Skeletal muscle tissue (tissue), 4 donors: Measurements from ENCODE around the gene SNU13. TPM values are rescaled to one million over a fixed set of nuclear protein-coding genes. Genes with fewer than 3 reads are reported as not detected.
"Not testable (repeated sequence)": the region's sequence is repeated elsewhere in the genome, so short reads cannot be mapped to it uniquely, and the experiment has no call there.

Experiments
- H3K27ac ChIP-seq: one replicate; pipeline ENCODE4 v1.7.0; 2013; ENCODE audit warnings: mild to moderate bottlenecking, low read depth, low read length, inconsistent platforms
- H3K27me3 ChIP-seq, 3 donors: one replicate each; pipeline ENCODE4 v1.7.0; 2013; ENCODE audit warnings: low read length in 3 of 3; ENCODE audit not compliant: control insufficient read depth in 3 of 3, insufficient read depth in 3 of 3
- H3K36me3 ChIP-seq, 3 donors: one replicate each; pipeline ENCODE4 v1.7.0; 2013; ENCODE audit warnings: low read length in 3 of 3; ENCODE audit not compliant: control insufficient read depth in 3 of 3, insufficient read depth in 3 of 3
- H3K4me1 ChIP-seq, 3 donors: one replicate each; pipeline ENCODE4 v1.7.0; 2013; ENCODE audit warnings: low read length in 3 of 3, mild to moderate bottlenecking in 3 of 3; ENCODE audit not compliant: control insufficient read depth in 3 of 3, insufficient read depth in 3 of 3
- H3K4me3 ChIP-seq, 3 donors: one replicate each; pipeline ENCODE4 v1.7.0; 2013; ENCODE audit warnings: low read length in 3 of 3
- H3K9ac ChIP-seq, 3 donors: one replicate each; pipeline ENCODE4 v1.7.0; 2013; ENCODE audit warnings: low read length in 3 of 3, mild to moderate bottlenecking in 3 of 3, moderate library complexity in 2 of 3, low read depth in 1 of 3
- H3K9me3 ChIP-seq, 3 donors: one replicate each; pipeline ENCODE4 v1.7.0; 2013; ENCODE audit warnings: low read length in 3 of 3; ENCODE audit not compliant: control insufficient read depth in 3 of 3
- total RNA-seq: library from RNA; depleted of rRNA; stranded (reverse); fragments of >200 nt; gene quantifications from one replicate; pipeline ENCODE4 v1.2.3, GENCODE V29; 2014
- donor health status: Osteomylitis.

Gene SNU13
- 57.4 TPM for total RNA-seq

- peaks cover 2 to 5% (median 5%) of the 10 kb centered on the region in 3 donors for H3K36me3 ChIP-seq
- peak within 1 kb of the TSS; percentile 91 to 97 (median 95) for H3K9ac ChIP-seq
- no peaks in the 10 kb centered on the region for H3K27me3 ChIP-seq
- H3K4me3 ChIP-seq, result peak within 1 kb of the TSS; percentile 89 to 96 (median 91)
- no peaks in the 10 kb centered on the region for H3K9me3 ChIP-seq
- peaks cover 7 to 23% (median 13%) of the 10 kb centered on the region in 3 donors for H3K4me1 ChIP-seq
- H3K27ac ChIP-seq, result peak within 1 kb of the TSS; percentile 95
Measured at GRCh38 chr22:41688365-41689211, at the start of gene SNU13. Gene SNU13, minus strand, starts transcription at chr22:41688867. Its CDS starts 71 bp downstream, at chr22:41688796.

DNA sequence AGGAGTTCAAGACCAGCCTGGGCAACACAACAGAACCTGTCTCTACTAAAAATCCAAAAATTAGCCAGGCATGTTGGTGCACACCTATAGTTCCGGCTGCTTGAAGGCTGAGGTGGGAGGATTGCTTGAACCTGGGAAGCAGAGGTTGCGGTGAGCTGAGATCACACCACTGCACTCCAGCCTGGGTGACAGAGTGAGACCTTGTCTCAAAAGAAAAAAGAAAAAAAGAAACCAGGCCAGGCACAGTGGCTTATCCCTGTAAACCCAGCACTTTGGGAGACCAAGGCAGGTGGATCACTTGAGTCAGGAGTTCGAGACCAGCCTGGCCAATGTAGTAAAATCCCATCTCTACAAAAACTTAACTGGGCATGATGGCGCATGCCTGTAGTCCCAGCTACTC lies 44.6 kb upstream of the SNU13 start:
- H3K27ac ChIP-seq, H3K4me3 ChIP-seq, H3K9me3 ChIP-seq, H3K36me3 ChIP-seq, H3K27me3 ChIP-seq, H3K9ac ChIP-seq, H3K4me1 ChIP-seq: not testable (repeated sequence)

- H3K27ac ChIP-seq, result no peak overlapping the region
- H3K9ac ChIP-seq, result no peak overlapping the region
- H3K36me3 ChIP-seq, result no peaks in the 10 kb centered on the region
- H3K9me3 ChIP-seq, result no peaks in the 10 kb centered on the region
- H3K27me3 ChIP-seq, result no peaks in the 10 kb centered on the region
- no peak overlapping the region for H3K4me3 ChIP-seq
- H3K4me1 ChIP-seq, result no peaks in the 10 kb centered on the region
Measured at GRCh38 chr22:41732096-41732772, 43.6 kb upstream of the SNU13 start.

GRCh38 chr22:41731609-41732008 lies 42.9 kb upstream of the SNU13 start:
- H3K9me3 ChIP-seq, result no peaks in the 10 kb centered on the region
- no peaks in the 10 kb centered on the region for H3K27me3 ChIP-seq
- no peaks in the 10 kb centered on the region for H3K4me1 ChIP-seq
- H3K9ac ChIP-seq, result no peak overlapping the region
- no peak overlapping the region for H3K4me3 ChIP-seq
- H3K36me3 ChIP-seq, result no peaks in the 10 kb centered on the region
- no peak overlapping the region for H3K27ac ChIP-seq

DNA sequence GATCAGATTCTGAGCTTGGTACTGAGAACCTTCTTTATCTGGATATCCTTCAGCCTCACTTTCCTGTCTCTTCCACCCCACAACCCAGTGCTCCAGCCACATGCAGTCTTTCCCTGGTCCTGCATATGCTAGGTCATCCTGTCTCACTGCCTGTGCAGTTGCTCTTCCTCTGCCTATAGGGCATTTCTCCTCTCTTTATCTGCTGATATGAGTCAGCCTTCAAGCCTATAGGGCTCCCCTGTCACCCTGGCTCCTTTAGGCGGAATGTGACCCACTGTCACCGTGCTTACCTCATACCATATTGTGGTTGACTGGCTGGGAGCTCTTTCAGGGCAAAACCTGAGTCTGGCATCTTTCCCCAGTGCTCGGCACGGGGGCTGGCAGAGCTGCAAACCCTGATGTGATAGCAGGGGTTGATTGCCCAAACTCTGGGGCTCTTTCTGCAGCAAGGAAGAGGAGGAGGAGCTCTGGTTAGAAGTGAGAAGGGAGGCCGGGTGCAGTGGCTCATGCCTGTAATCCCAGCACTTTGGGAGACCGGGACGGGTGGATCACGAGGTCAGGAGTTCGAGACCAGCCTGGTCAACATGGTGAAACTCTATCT lies 36.9 kb upstream of the SNU13 start:
- no peak overlapping the region for H3K9ac ChIP-seq
- no peak overlapping the region for H3K4me3 ChIP-seq
- H3K4me1 ChIP-seq, result no peaks in the 10 kb centered on the region
- peaks cover 0 to 2% (median 0%) of the 10 kb centered on the region in 3 donors for H3K27me3 ChIP-seq
- no peak overlapping the region for H3K27ac ChIP-seq
- no peaks in the 10 kb centered on the region for H3K9me3 ChIP-seq
- H3K36me3 ChIP-seq, result no peaks in the 10 kb centered on the region

- peaks cover 0 to 2% (median 0%) of the 10 kb centered on the region in 3 donors for H3K27me3 ChIP-seq
- no peaks in the 10 kb centered on the region for H3K36me3 ChIP-seq
- H3K9ac ChIP-seq, result no peak overlapping the region
- H3K9me3 ChIP-seq, result no peaks in the 10 kb centered on the region
- no peak overlapping the region for H3K4me3 ChIP-seq
- H3K27ac ChIP-seq, result no peak overlapping the region
- no peaks in the 10 kb centered on the region for H3K4me1 ChIP-seq
Measured at GRCh38 chr22:41722496-41722895, 33.8 kb upstream of the SNU13 start.

DNA sequence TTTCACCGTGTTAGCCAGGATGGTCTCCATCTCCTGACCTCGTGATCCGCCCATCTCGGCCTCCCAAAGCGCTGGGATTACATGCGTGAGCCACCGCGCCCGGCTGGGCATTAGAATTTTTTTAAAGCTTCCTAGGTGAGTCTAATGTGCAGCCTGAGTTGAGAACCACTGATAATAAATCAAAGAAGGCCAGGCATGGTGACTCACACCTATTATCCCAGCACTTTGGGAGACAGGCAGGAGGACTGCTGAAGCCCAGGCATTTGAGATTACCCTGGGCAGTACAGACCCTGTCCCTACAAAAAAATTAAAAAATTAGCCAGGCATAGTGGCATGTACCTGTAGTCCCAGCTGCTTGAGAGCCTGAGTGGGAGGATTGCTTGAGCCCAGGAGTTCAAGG lies 24.3 kb upstream of the SNU13 start:
- H3K36me3 ChIP-seq, result no peaks in the 10 kb centered on the region

DNA sequence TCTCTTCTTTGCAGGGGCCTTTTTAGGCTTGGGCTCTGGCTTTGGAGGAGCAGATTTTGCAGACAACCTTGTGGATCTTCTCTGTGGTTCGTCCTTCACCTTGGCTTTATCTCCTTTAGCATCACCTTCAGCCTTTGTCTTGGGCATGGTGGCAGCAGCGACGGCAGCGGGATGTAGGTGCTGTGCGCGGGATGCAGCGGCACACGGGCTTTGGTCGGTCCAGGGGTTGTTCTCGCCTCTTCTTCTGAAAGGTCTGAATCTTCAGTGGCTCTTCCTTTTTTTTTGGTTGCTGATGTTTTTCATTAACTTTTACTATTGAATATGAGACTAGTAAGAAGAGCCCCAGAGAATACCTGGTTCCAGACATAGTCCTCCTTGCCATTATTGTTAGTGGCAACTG lies 20.7 kb upstream of the SNU13 start:
- no peaks in the 10 kb centered on the region for H3K27me3 ChIP-seq
- no peak overlapping the region for H3K4me3 ChIP-seq
- H3K4me1 ChIP-seq, result no peaks in the 10 kb centered on the region
- H3K9me3 ChIP-seq, result no peaks in the 10 kb centered on the region
- no peaks in the 10 kb centered on the region for H3K36me3 ChIP-seq
- H3K27ac ChIP-seq, result no peak overlapping the region
- no peak overlapping the region for H3K9ac ChIP-seq

More for the DNA sequence above, 24.3 kb upstream of the SNU13 start:
- Histone ChIP-seq H3K27ac (no peak overlapping the region), H3K4me1 (no peaks in the 10 kb centered on the region), H3K27me3 (no peaks in the 10 kb centered on the region), H3K4me3 (no peak overlapping the region), H3K9me3 (no peaks in the 10 kb centered on the region), H3K9ac (no peak overlapping the region)

- Histone ChIP-seq H3K36me3 (no peaks in the 10 kb centered on the region), H3K9ac (no peak overlapping the region), H3K27ac (no peak overlapping the region), H3K4me3 (no peak overlapping the region), H3K9me3 (no peaks in the 10 kb centered on the region), H3K27me3 (no peaks in the 10 kb centered on the region), H3K4me1 (peaks cover 4 to 7% (median 5%) of the 10 kb centered on the region in 3 donors)
Measured at GRCh38 chr22:41702763-41703162, 14.1 kb upstream of the SNU13 start.

DNA sequence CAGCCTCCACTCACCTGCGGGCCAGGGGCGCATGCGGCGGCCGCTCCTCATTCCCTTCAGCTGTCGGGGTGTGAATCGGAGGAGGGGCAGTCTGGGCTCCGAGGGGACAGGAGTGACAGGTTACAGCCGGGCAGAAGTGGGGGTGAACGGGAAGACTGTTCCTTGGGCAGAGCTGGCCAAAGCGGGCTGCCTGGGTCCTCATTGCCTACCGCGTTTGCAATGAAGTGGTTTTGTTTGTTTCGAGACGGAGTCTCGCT lies 11.4 kb upstream of the SNU13 start:
- Histone ChIP-seq H3K9ac (no peak overlapping the region), H3K27ac (no peak overlapping the region), H3K27me3 (no peaks in the 10 kb centered on the region), H3K4me1 (peaks cover 7 to 16% (median 16%) of the 10 kb centered on the region in 3 donors), H3K4me3 (no peak overlapping the region), H3K36me3 (no peaks in the 10 kb centered on the region), H3K9me3 (no peaks in the 10 kb centered on the region)
